CD14-positive monocyte (primary cell): ENCODE data around the gene WWOX. TPM values are rescaled to one million over a fixed set of nuclear protein-coding genes. Genes with fewer than 3 reads are reported as not detected.

Source experiments
- DNase-seq, 3 donors: peaks; one replicate each; pipeline ENCODE4 v3.0.0-alpha.2; 2011 to 2022
- H2AFZ ChIP-seq: 2 replicates; pipeline ENCODE4 v1.6.0; 2012; ENCODE audit warnings: mild to moderate bottlenecking, low read depth, low read length, inconsistent platforms; ENCODE audit not compliant: insufficient read depth, poor library complexity, severe bottlenecking
- H3K27ac ChIP-seq, 2 donors: 1 replicate in 1 of 2; 2 replicates in 1 of 2; pipeline ENCODE4 v1.5.1; 2012 to 2013; ENCODE audit warnings: low read length in 2 of 2, control low read depth in 1 of 2, inconsistent platforms in 1 of 2, low read depth in 1 of 2, mild to moderate bottlenecking in 1 of 2
- H3K27me3 ChIP-seq, 2 donors: one replicate each; pipeline versions ENCODE4 v1.6.0 to v1.6.1; 2011 to 2013; ENCODE audit warnings: low read length in 2 of 2; ENCODE audit not compliant: control insufficient read depth in 2 of 2, insufficient read depth in 2 of 2
- H3K36me3 ChIP-seq, 2 donors: replicated peaks in 1 of 2; 1 replicate in 1 of 2; 2 replicates in 1 of 2; pipeline versions ENCODE4 v1.5.1 to v1.6.1; 2012 to 2013; ENCODE audit warnings: low read length in 2 of 2, control low read depth in 1 of 2, inconsistent platforms in 1 of 2, mild to moderate bottlenecking in 1 of 2; ENCODE audit not compliant: insufficient read depth in 2 of 2, control insufficient read depth in 1 of 2
- H3K4me1 ChIP-seq, 2 donors: 1 replicate in 1 of 2; 2 replicates in 1 of 2; pipeline versions ENCODE4 v1.5.1 to v1.6.1; 2012 to 2013; ENCODE audit warnings: low read length in 2 of 2, control low read depth in 1 of 2, inconsistent platforms in 1 of 2, mild to moderate bottlenecking in 1 of 2, moderate library complexity in 1 of 2; ENCODE audit not compliant: insufficient read depth in 2 of 2, control insufficient read depth in 1 of 2
- H3K4me2 ChIP-seq: replicated peaks from 2 replicates; pipeline ENCODE3; 2012; ENCODE audit warnings: low read length, moderate library complexity, mild to moderate bottlenecking; ENCODE audit not compliant: poor library complexity, severe bottlenecking; ENCODE audit errors: extremely low read depth
- H3K4me3 ChIP-seq, 3 experiments: fragments of 200-600 bp in 1 of 3; sonication (generic) in 1 of 3; replicated peaks in 1 of 3; 1 replicate in 2 of 3; 2 replicates in 1 of 3; pipeline ENCODE4 v1.5.1; 2011 to 2013; ENCODE audit warnings: low read length in 3 of 3, mild to moderate bottlenecking in 3 of 3, control low read depth in 2 of 3, low read depth in 2 of 3, inconsistent platforms in 1 of 3, moderate library complexity in 1 of 3
- H3K79me2 ChIP-seq: 2 replicates; pipeline ENCODE4 v1.6.0; 2012; ENCODE audit warnings: mild to moderate bottlenecking, control low read depth, inconsistent platforms, low read length, moderate library complexity; ENCODE audit not compliant: insufficient read depth
- H3K9ac ChIP-seq: 2 replicates; pipeline ENCODE4 v1.6.0; 2017; ENCODE audit warnings: low read length, mild to moderate bottlenecking; ENCODE audit not compliant: insufficient read depth, poor library complexity, severe bottlenecking
- H3K9me3 ChIP-seq, 2 donors: replicated peaks in 1 of 2; 1 replicate in 1 of 2; 2 replicates in 1 of 2; pipeline versions ENCODE4 v1.5.1 to v1.6.1; 2012 to 2013; ENCODE audit warnings: low read length in 2 of 2, control low read depth in 1 of 2; ENCODE audit not compliant: control insufficient read depth in 1 of 2, insufficient read depth in 1 of 2
- H4K20me1 ChIP-seq: 2 replicates; pipeline ENCODE4 v1.6.0; 2012; ENCODE audit warnings: mild to moderate bottlenecking, low read length, control low read depth, moderate library complexity; ENCODE audit not compliant: insufficient read depth
- H3K27ac Mint-ChIP-seq, 7 donors: one replicate each; pipeline ENCODE4 v1.8.0; 2020; ENCODE audit warnings: mild to moderate bottlenecking in 7 of 7, mixed read lengths in 7 of 7, moderate library complexity in 6 of 7, inconsistent platforms in 2 of 7
- H3K27me3 Mint-ChIP-seq, 3 donors: one replicate each; pipeline ENCODE4 v1.8.0; 2021 to 2022; ENCODE audit warnings: low read depth in 3 of 3, mild to moderate bottlenecking in 3 of 3, mixed read lengths in 3 of 3, moderate library complexity in 3 of 3, inconsistent platforms in 1 of 3
- H3K36me3 Mint-ChIP-seq, 2 donors: one replicate each; pipeline ENCODE4 v1.8.0; 2020; ENCODE audit warnings: mixed read lengths in 2 of 2, inconsistent platforms in 1 of 2, mild to moderate bottlenecking in 1 of 2
- H3K4me1 Mint-ChIP-seq: one replicate; pipeline ENCODE4 v1.8.0; 2020; ENCODE audit warnings: mild to moderate bottlenecking, mixed read lengths
- H3K4me3 Mint-ChIP-seq, 2 donors: one replicate each; pipeline ENCODE4 v1.8.0; 2020; ENCODE audit warnings: mild to moderate bottlenecking in 2 of 2, mixed read lengths in 2 of 2, moderate library complexity in 1 of 2
- H3K9me3 Mint-ChIP-seq, 7 donors: one replicate each; pipeline ENCODE4 v1.8.0; 2020 to 2022; ENCODE audit warnings: mixed read lengths in 7 of 7, mild to moderate bottlenecking in 6 of 7, moderate library complexity in 6 of 7, inconsistent platforms in 2 of 7
- CTCF ChIP-seq: fragments of 200-600 bp; IDR thresholded peaks from one replicate; pipeline ENCODE4 v1.8.0; 2022; ENCODE audit warnings: antibody characterized with exemption, mild to moderate bottlenecking
- WGBS: methylation state at CpG from one replicate; pipeline ENCODE4 v1.1.5; 2013; ENCODE audit warnings: missing lambda C conversion rate; ENCODE audit not compliant: insufficient coverage; 5-methylcytosine and 5-hydroxymethylcytosine counted together
- intact Hi-C, 2 donors: fragments of 100-400 bp; cut with micrococcal nuclease; formaldehyde crosslinking; loops; one replicate each; pipeline versions ENCODE4 v1.15.0 to v1.15.1; 2023
- polyA plus RNA-seq, 3 donors: library from polyadenylated mRNA; depleted of rRNA in 1 of 3; unstranded in 2 of 3; stranded (reverse) in 1 of 3; fragments of 300-500 nt in 2 of 3; fragments of >200 nt in 1 of 3; fragmentation: Illumina TruSeq in 2 of 3; gene quantifications; 1 replicate in 2 of 3; 2 replicates in 1 of 3; pipeline ENCODE4 v1.2.3, GENCODE V29; 2012 to 2021

The WWOX gene
- polyA plus RNA-seq, 3 donors, result 4.0 to 7.0 (median 6.3) TPM

- no peaks in the 10 kb centered on the region for H4K20me1 ChIP-seq
- no peaks in the 10 kb centered on the region for H3K36me3 ChIP-seq
- no peak overlapping the region for H3K27ac ChIP-seq
- no peak overlapping the region for H3K4me3 Mint-ChIP-seq
- H3K27ac Mint-ChIP-seq, result no peak overlapping the region
- TF ChIP-seq CTCF, result no peak
- no peak overlapping the region for H3K4me3 ChIP-seq
- intact Hi-C loops, result no loop called here
- H3K79me2 ChIP-seq, result no peaks in the 10 kb centered on the region
- H3K27me3 ChIP-seq, result no peaks in the 10 kb centered on the region
- no peak for DNase-seq
- H3K4me2 ChIP-seq, result no peak overlapping the region
- no peaks in the 10 kb centered on the region for H3K36me3 Mint-ChIP-seq
- peaks cover 22 to 24% of the 10 kb centered on the region in 2 donors for H3K4me1 ChIP-seq
- WGBS, result 100% methylated on average over 3 of the region's 5 CpGs
- no peak overlapping the region for H2AFZ ChIP-seq
- peaks cover 0 to 8% (median under 1%) of the 10 kb centered on the region in 7 donors for H3K9me3 Mint-ChIP-seq
- H3K27me3 Mint-ChIP-seq, result peaks cover 0 to 3% (median 2%) of the 10 kb centered on the region in 3 donors
- H3K9me3 ChIP-seq, result no peaks in the 10 kb centered on the region
- no peak overlapping the region for H3K9ac ChIP-seq
- H3K4me1 Mint-ChIP-seq, result peaks cover 25% of the 10 kb centered on the region
These were observed 1029.3 kb downstream of the WWOX start for GRCh38 chr16:79128706-79129105.

GRCh38 chr16:79130616-79131015 lies 1031.2 kb downstream of the WWOX start:
- H3K4me3 ChIP-seq, result no peak overlapping the region
- H3K27me3 Mint-ChIP-seq, result peaks cover 0 to 2% (median 1%) of the 10 kb centered on the region in 3 donors
- H3K9ac ChIP-seq, result no peak overlapping the region
- H2AFZ ChIP-seq, result no peak overlapping the region
- peaks cover 22 to 24% of the 10 kb centered on the region in 2 donors for H3K4me1 ChIP-seq
- no peaks in the 10 kb centered on the region for H3K36me3 ChIP-seq
- H4K20me1 ChIP-seq, result no peaks in the 10 kb centered on the region
- DNase-seq, result no peak
- H3K9me3 ChIP-seq, result no peaks in the 10 kb centered on the region
- H3K79me2 ChIP-seq, result no peaks in the 10 kb centered on the region
- H3K27ac ChIP-seq, result no peak overlapping the region
- no peak for TF ChIP-seq CTCF
- peaks cover 0 to 7% (median 0%) of the 10 kb centered on the region in 7 donors for H3K9me3 Mint-ChIP-seq
- peak overlapping the region in 1 of 7 donors; percentile 51 for H3K27ac Mint-ChIP-seq
- intact Hi-C loops, result loop anchor here in 1 of 2 donors (10.0 kb wide), 1 partner anchor 54 kb away; no protein-coding TSS in a partner anchor
- H3K4me3 Mint-ChIP-seq, result no peak overlapping the region
- H3K27me3 ChIP-seq, result no peaks in the 10 kb centered on the region
- H3K36me3 Mint-ChIP-seq, result no peaks in the 10 kb centered on the region
- H3K4me1 Mint-ChIP-seq, result peaks cover 25% of the 10 kb centered on the region
- 98% methylated on average over 7 of the region's 7 CpGs for WGBS
- no peak overlapping the region for H3K4me2 ChIP-seq
